Measurements from ENCODE around the gene TIMM44.

GRCh38 chr19:7924241-7924640 lies 19.2 kb downstream of the TIMM44 start:
- TF ChIP-seq POLR2AphosphoS5 (IDR thresholded peaks at IDR 0.05; ENCODE audit: low read depth, low read length) (no peak), POLR2A (IDR thresholded peaks at IDR 0.05; ENCODE audit: low read depth, low read length) (no peak), PAX5 (IDR thresholded peaks at IDR 0.05; ENCODE audit: insufficient read depth, low read length, severe bottlenecking) (no peak), SPI1 (IDR thresholded peaks at IDR 0.05; ENCODE audit: low read depth, low read length) (no peak)

All from GM12891 (cell line).